K562 (cell line): ENCODE results near the gene GALNT9.

Experiments
- ARID3B ChIP-seq: fragments of 250-450 bp; sonication (Bioruptor Pico); IDR thresholded peaks from 2 replicates; pipeline ENCODE4 v1.4.0; 2020; ENCODE audit warnings: borderline replicate concordance
- CTCF ChIP-seq, 3 experiments: IDR thresholded peaks in 2 of 3; conservative IDR thresholded peaks in 1 of 3; 2 replicates each; pipeline ENCODE4 v1.5.1; 2011 to 2012; ENCODE audit warnings: low read length in 3 of 3, mild to moderate bottlenecking in 3 of 3, control low read depth in 2 of 3, improper control_type of control experiment in 1 of 3, inconsistent platforms in 1 of 3, low read depth in 1 of 3, mixed read lengths in 1 of 3, moderate library complexity in 1 of 3; ENCODE audit not compliant: insufficient read depth in 2 of 3
- FOXM1 ChIP-seq, 2 experiments: fragments of 450-650 bp in 1 of 2; sonication (generic) in 1 of 2; formaldehyde crosslinking in 1 of 2; IDR thresholded peaks; 2 replicates each; pipeline versions ENCODE4 v1.6.1 to v1.9.0; 2017 to 2022; ENCODE audit warnings: low read depth in 2 of 2, mild to moderate bottlenecking in 2 of 2, missing genetic modification reagents in 1 of 2, moderate library complexity in 1 of 2
- GABPA ChIP-seq: fragments of 200-800 bp; sonication (Bioruptor generic); conservative IDR thresholded peaks from 2 replicates; pipeline ENCODE4 v1.6.1; 2016; ENCODE audit warnings: low read depth, missing genetic modification characterization, missing compliant biosample characterization
- POLR2A ChIP-seq: fragments of 450-650 bp; conservative IDR thresholded peaks from 2 replicates; pipeline ENCODE4 v1.6.1; 2016
- ZFP30 ChIP-seq: fragments of 250-450 bp; sonication (Bioruptor Pico); IDR thresholded peaks from 2 replicates; pipeline ENCODE4 v1.8.0; 2022; ENCODE audit warnings: moderate library complexity, mild to moderate bottlenecking, inconsistent platforms, borderline replicate concordance
- ZNF274 ChIP-seq: IDR thresholded peaks from 2 replicates; pipeline ENCODE4 v1.6.1; 2011; ENCODE audit warnings: low read depth, mild to moderate bottlenecking, low read length, moderate library complexity, borderline replicate concordance

- TF ChIP-seq FOXM1 (IDR thresholded peaks at IDR 0.05; ENCODE audit: low read depth) (no peak), FOXM1 (CRISPR knock-in tag; IDR thresholded peaks at IDR 0.05; ENCODE audit: low read depth) (no peak), CTCF (IDR thresholded peaks at IDR 0.05 in 2 of 3, conservative IDR thresholded peaks at IDR 0.05 in 1 of 3; ENCODE audit: insufficient read depth in 2 of 3, low read depth in 1 of 3, low read length in 3 of 3) (no peak), ARID3B (CRISPR knock-in tag) (no peak), ZNF274 (no peak), GABPA (no peak), ZFP30 (no peak), POLR2A (no peak)
These were observed 102.3 kb downstream of the GALNT9 start for GRCh38 chr12:132227118-132227517.
